GM13976 (cell line): ENCODE data around the gene MEMO1.
"Not testable (repeated sequence)": the region's sequence is repeated elsewhere in the genome, so short reads cannot be mapped to it uniquely, and the experiment has no call there.

Experiments used
- DNase-seq: peaks from one replicate; pipeline ENCODE4 v3.0.0; 2012; ENCODE audit warnings: low spot score
- in situ Hi-C: fragments of 300-500 bp; cut with MboI; formaldehyde crosslinking; loops from one replicate; pipeline ENCODE4 v1.12.0; 2022; ENCODE audit warnings: low sequenced_read_pairs, mixed read lengths, inconsistent platforms; ENCODE audit not compliant: unreplicated experiment
- TF ChIP-seq, protein P1 (sequence below): IDR thresholded peaks from 2 replicates; pipeline ENCODE4 v1.5.1; 2012; ENCODE audit warnings: borderline replicate concordance, mild to moderate bottlenecking; ENCODE audit not compliant: insufficient read depth; ENCODE audit errors: extremely low read depth, missing control alignments, control extremely low read depth

MEMO1 gene

DNA sequence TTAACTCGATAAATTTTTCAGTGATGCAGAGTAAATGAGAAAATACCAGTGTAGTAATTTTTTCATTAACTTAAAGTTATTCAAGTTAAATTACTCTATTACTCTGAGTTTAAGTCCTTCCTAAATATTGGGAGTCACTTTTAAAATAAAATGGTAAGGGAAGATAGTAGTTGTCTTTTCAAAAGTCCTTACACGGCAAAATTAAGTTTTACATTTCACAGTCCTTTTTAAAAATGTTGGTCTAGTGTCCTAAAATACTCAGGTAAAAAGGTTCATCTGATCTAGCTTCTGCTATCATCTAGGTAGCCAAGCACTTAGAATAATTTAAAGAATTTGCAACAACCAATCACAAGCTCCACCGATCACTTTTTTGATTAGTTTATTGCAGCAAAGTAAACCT is 146.9 kb downstream of the MEMO1 start:
- no peak for DNase-seq
- TF ChIP-seq, protein P1, sequence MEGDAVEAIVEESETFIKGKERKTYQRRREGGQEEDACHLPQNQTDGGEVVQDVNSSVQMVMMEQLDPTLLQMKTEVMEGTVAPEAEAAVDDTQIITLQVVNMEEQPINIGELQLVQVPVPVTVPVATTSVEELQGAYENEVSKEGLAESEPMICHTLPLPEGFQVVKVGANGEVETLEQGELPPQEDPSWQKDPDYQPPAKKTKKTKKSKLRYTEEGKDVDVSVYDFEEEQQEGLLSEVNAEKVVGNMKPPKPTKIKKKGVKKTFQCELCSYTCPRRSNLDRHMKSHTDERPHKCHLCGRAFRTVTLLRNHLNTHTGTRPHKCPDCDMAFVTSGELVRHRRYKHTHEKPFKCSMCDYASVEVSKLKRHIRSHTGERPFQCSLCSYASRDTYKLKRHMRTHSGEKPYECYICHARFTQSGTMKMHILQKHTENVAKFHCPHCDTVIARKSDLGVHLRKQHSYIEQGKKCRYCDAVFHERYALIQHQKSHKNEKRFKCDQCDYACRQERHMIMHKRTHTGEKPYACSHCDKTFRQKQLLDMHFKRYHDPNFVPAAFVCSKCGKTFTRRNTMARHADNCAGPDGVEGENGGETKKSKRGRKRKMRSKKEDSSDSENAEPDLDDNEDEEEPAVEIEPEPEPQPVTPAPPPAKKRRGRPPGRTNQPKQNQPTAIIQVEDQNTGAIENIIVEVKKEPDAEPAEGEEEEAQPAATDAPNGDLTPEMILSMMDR = no peak
- in situ Hi-C loops = no loop called here

DNA sequence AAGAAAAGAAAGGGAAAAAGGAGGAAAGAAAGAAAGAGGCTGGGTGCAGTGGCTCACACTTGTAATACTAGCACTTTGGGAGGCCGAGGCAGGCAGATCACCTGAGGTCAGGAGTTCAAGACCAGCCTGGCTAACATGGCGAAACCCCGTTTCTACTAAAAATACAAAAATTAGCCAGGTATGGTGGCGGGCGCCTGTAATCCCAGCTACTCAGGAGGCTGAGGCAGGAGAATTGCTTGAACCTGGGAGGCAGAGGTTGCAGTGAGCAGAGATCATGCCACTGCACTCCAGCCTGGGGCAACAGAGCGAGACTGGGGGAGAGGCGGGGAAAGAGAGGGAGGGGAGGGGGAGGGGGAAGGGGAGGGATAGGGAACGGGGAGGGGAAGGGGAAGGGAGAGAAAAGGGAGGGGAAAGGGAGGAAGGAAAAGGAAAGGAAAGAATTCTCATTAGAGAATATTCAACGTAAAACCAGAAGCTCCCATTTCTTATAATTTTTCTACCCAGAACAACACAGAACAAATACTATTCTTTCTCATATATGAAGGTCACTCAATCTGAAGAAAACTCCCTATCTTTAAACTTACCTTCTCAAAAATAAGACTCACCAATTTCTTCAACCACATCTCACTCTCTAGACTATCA is 147.7 kb downstream of the MEMO1 start:
- DNase-seq, in situ Hi-C loops: not testable (repeated sequence)

DNA sequence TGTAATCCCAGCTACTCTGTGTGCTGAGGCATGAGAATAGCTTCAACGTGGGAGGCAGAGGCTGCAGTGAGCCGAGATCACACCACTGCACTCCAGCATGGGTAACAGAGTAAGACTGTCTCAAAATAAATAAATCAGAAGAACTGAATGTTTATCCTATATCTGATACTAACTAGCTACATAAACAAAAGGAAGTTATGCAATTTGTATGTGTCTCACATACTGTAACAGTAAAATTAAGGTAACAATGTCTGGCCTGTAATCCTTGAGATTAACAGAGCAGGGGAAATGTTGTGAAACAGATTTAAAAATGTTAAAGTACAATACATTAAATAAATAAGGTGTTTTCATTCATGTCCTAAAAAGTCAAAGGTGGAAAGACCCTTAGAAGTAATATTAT is 150.8 kb downstream of the MEMO1 start:
- in situ Hi-C loops = no loop called here
- TF ChIP-seq, protein P1 = no peak
- no peak for DNase-seq

DNA sequence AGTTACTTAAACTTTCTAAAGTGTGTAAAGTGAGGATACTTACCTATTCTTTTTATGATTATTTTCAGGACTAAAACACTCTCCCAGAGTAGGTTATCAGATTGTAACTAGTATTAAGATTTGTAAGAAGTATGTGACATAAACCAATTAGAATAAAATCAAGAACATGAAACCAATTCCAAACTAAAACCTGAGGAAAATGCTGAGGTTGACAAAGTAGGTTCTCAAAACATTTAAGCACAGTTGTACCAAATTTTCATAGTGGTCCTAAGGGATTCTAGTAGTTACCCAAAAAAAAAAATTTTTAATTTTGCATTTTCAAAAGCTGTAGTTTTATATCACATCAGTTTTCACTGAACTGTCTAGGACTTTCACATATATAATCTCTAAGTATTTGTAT is 157.3 kb downstream of the MEMO1 start:
- in situ Hi-C loops = no loop called here
- no peak for DNase-seq

DNA sequence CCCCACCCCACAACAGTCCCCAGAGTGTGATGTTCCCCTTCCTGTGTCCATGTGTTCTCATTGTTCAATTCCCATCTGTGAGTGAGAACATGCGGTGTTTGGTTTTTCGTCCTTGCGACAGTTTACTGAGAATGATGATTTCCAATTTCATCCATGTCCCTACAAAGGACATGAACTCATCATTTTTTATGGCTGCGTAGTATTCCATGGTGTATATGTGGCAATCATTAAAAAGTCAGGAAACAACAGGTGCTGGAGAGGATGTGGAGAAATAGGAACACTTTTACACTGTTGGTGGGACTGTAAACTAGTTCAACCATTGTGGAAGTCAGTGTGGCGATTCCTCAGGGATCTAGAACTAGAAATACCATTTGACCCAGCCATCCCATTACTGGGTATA is 168.7 kb downstream of the MEMO1 start:
- in situ Hi-C loops = not testable (repeated sequence)

More for the DNA sequence above, 157.3 kb downstream of the MEMO1 start:
- TF ChIP-seq, protein P1 = no peak

DNA sequence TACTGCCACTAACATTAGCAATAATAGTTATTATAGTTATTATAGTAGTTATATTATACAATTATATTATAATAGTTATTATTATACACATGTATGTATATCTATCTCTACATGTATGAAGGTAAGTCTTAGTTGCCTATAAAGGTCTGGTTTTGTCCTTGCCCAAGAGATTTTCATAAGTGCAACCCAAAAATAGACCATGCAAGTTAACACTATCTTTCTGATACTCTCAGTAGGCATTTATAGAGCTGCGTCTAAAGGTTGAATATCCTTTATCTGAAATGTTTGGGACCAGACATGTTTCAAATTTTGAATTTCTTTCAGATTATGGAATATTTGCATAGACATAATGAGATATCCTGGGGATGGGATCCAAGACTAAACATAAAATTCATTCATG is 175.4 kb downstream of the MEMO1 start:
- DNase-seq = no peak
- in situ Hi-C loops = no loop called here
- TF ChIP-seq, protein P1 = no peak

More for the DNA sequence above, 168.7 kb downstream of the MEMO1 start:
- not testable (repeated sequence) for DNase-seq

DNA sequence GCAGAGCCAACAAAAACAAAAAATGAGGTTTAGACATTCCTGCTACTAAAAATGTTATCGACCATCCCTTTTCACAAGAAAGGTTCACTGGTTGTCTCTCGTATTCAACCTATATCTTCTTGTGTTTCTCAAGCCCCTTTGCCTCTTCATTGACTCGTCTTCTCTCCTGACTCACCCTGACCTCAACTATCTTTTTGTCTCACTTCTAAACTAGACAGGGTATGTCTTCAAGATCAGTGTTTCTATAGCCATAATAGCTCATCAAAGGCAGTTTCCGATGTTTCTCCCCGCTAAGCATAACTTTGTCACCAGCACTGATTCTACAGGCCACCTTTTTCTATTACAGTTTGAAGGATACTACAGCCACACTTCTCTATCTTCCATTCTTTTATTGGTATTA is 178.4 kb downstream of the MEMO1 start:
- TF ChIP-seq, protein P1 = no peak
- in situ Hi-C loops = no loop called here

DNA sequence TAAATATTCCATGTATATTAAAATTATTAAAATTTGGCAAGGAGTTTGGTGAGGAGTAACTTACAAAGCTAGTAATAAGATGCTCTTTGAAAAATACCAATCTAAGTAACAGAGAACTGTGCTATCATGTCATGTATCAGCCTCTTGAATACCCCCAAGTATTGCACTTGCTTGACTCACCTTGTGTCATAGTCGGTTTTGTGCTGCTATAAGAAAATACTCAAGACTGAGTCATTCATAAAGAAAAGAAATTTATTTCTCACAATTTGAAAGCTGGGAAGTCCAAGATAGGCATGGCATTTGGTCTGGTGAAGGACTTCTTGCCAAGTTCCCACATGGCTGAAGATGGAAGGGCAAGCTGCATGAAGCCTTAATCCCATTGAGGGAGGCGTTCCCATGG is 179.2 kb downstream of the MEMO1 start:
- in situ Hi-C loops = no loop called here
- TF ChIP-seq, protein P1 = no peak
- DNase-seq = no peak

More for the DNA sequence above, 178.4 kb downstream of the MEMO1 start:
- no peak for DNase-seq
